MM.1S (cell line): Measurements from ENCODE around the gene PMFBP1.

Experiments
- EZH2phosphoT487 ChIP-seq: fragments of 300-600 bp; sonication (generic); IDR thresholded peaks from 2 replicates; pipeline ENCODE4 v1.6.1; 2018; ENCODE audit warnings: antibody characterized with exemption, low read length
- TF ChIP-seq, protein P1 (sequence below): fragments of 300-600 bp; sonication (generic); IDR thresholded peaks from 2 replicates; pipeline ENCODE4 v1.5.1; 2016; ENCODE audit warnings: antibody characterized with exemption, low read length, mixed read lengths

DNA sequence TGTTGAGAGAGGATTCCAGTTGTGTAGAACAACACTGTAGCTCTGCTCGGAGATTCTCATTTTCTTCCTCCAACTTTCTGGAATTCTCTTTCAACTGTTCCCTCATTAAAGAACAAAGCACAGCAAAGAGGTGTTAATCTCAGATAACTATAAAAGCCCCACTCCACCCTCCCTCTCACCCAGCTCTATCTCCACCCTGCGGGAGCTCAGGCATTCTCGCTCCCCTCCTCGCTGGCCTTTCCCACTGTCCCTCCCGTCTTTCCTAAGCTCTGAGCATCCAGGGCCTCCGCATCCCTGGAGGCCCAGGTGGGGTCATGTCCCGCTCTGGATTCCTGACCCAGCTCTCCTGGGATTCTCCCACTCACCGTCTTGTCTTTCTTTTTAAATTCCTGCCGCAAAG, 43.3 kb downstream of the PMFBP1 start:
- TF ChIP-seq, protein P1, sequence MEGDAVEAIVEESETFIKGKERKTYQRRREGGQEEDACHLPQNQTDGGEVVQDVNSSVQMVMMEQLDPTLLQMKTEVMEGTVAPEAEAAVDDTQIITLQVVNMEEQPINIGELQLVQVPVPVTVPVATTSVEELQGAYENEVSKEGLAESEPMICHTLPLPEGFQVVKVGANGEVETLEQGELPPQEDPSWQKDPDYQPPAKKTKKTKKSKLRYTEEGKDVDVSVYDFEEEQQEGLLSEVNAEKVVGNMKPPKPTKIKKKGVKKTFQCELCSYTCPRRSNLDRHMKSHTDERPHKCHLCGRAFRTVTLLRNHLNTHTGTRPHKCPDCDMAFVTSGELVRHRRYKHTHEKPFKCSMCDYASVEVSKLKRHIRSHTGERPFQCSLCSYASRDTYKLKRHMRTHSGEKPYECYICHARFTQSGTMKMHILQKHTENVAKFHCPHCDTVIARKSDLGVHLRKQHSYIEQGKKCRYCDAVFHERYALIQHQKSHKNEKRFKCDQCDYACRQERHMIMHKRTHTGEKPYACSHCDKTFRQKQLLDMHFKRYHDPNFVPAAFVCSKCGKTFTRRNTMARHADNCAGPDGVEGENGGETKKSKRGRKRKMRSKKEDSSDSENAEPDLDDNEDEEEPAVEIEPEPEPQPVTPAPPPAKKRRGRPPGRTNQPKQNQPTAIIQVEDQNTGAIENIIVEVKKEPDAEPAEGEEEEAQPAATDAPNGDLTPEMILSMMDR: no peak
- TF ChIP-seq EZH2phosphoT487: no peak
